ENCODE measurements around the gene CLCN6.
A peak's percentile ranks its signal among the peaks of the same experiment; 100 is the strongest.

DNA sequence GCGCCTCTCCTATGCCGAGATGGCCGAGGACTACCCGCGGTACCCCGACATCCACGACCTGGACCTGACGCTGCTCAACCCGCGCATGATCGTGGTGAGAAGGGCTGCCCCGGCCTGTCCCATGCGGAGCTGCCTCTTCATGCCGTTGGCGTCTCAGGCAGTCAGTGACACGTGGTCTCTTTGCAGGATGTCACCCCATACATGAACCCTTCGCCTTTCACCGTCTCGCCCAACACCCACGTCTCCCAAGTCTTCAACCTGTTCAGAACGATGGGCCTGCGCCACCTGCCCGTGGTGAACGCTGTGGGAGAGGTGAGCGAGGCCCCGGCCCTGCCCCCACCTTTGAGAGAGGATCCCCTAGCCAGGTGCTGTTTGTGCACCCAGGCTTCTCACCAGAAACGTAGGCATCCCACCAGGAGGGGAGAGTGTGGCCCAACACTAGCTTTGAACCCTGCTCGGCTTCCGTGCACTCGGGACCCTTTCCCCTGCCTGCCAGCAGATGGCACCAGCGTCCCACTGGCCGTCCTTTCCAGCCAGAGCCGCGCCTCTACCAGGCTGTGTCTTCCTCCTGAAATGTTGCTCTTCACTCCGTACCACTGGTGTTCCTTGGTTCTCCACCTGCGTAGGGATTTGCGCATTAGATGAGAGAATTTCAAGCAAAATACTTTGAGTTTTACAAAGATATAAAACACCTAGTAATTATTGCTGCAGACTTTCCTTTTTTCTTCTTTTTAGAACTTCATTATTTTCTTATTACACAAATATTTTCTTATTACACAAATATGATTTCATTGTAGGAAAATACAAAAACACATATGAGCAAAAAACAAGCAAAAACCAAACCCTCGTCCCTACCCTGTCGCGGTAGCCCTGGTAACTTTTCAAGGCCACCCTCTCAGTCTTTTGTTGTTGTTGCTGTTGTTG lies 32.6 kb downstream of the CLCN6 start:
- TF ChIP-seq, protein P1, sequence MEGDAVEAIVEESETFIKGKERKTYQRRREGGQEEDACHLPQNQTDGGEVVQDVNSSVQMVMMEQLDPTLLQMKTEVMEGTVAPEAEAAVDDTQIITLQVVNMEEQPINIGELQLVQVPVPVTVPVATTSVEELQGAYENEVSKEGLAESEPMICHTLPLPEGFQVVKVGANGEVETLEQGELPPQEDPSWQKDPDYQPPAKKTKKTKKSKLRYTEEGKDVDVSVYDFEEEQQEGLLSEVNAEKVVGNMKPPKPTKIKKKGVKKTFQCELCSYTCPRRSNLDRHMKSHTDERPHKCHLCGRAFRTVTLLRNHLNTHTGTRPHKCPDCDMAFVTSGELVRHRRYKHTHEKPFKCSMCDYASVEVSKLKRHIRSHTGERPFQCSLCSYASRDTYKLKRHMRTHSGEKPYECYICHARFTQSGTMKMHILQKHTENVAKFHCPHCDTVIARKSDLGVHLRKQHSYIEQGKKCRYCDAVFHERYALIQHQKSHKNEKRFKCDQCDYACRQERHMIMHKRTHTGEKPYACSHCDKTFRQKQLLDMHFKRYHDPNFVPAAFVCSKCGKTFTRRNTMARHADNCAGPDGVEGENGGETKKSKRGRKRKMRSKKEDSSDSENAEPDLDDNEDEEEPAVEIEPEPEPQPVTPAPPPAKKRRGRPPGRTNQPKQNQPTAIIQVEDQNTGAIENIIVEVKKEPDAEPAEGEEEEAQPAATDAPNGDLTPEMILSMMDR (IDR thresholded peaks at IDR 0.05; ENCODE audit: poor library complexity), result peak; percentile 89
- no peak for TF ChIP-seq EZH2phosphoT487 (IDR thresholded peaks at IDR 0.05; ENCODE audit: low read depth, severe bottlenecking, unreplicated experiment)
